A549 (cell line): ENCODE measurements around the gene CHST15. TPM values are rescaled to one million over a fixed set of nuclear protein-coding genes. Genes with fewer than 3 reads are reported as not detected.

Experiments used
- ATAC-seq, 2 experiments: fragments of 200-7000 bp in 1 of 2; fragments of >200 bp in 1 of 2; cut with Nextera tagmentation in 1 of 2; cut with Tn5 transposase in 1 of 2; 3 replicates each; pipeline versions ENCODE4 v1.8.0 to v1.9.1; 2018 to 2020; ENCODE audit warnings: mild to moderate bottlenecking in 1 of 2, moderate library complexity in 1 of 2
- CTCF ChIA-PET: fragments of 300-600 bp; sonication (Branson Sonifier 250); formaldehyde crosslinking; extraction: SDS; loops from one replicate; lab custom pipeline; 2021; ENCODE audit warnings: antibody characterized with exemption, inconsistent platforms; lab: Yijun Ruan, JAX
- POLR2A ChIA-PET: fragments of 350-600 bp; formaldehyde crosslinking; extraction: SDS; loops from one replicate; lab custom pipeline; 2021; ENCODE audit warnings: antibody characterized with exemption, inconsistent platforms; lab: Yijun Ruan, JAX
- DNase-seq, 2 experiments: peaks; one replicate each; pipeline versions ENCODE4 v3.0.0 to v3.0.0-alpha.2; 2011 to 2016; ENCODE audit warnings: low read depth in 1 of 2, low spot score in 1 of 2
- FAIRE-seq: peaks from 2 replicates; lab custom pipeline; 2011; peaks lifted over from hg19 to GRCh38; lab: Jason Lieb, UNC
- H3K27ac ChIP-seq, 2 experiments: fragments of >200 bp; sonication (Bioruptor Twin); formaldehyde crosslinking; 3 replicates each; pipeline ENCODE4 v1.5.1; 2016 to 2017
- H3K4me1 ChIP-seq: fragments of >200 bp; sonication (Bioruptor Twin); formaldehyde crosslinking; 3 replicates; pipeline ENCODE4 v1.6.1; 2016
- H3K4me2 ChIP-seq: fragments of >200 bp; sonication (Bioruptor Twin); formaldehyde crosslinking; 3 replicates; pipeline ENCODE4 v1.6.1; 2016
- H3K4me3 ChIP-seq: fragments of >200 bp; sonication (Bioruptor Twin); formaldehyde crosslinking; 3 replicates; pipeline ENCODE4 v1.5.1; 2016
- H3K9me3 ChIP-seq: fragments of >200 bp; sonication (Bioruptor Twin); formaldehyde crosslinking; 3 replicates; pipeline ENCODE4 v1.6.1; 2016
- BHLHE40 ChIP-seq: IDR thresholded peaks from 2 replicates; pipeline ENCODE4 v1.6.1; 2012; ENCODE audit warnings: low read depth, low read length, inconsistent platforms
- CEBPB ChIP-seq, 2 experiments: fragments of >200 bp in 1 of 2; sonication (Bioruptor Twin) in 1 of 2; formaldehyde crosslinking in 1 of 2; IDR thresholded peaks; 2 replicates each; pipeline ENCODE4 v1.6.1; 2012 to 2016
- CHD2 ChIP-seq: fragments of 150-350 bp; IDR thresholded peaks from 2 replicates; pipeline ENCODE4 v1.6.1; 2014; ENCODE audit warnings: low read length; ENCODE audit not compliant: partially characterized antibody
- CHD4 ChIP-seq: fragments of 200-600 bp; sonication (generic); IDR thresholded peaks from 2 replicates; pipeline ENCODE4 v1.6.1; 2016; ENCODE audit warnings: antibody characterized with exemption, mild to moderate bottlenecking, borderline replicate concordance
- EHMT2 ChIP-seq: fragments of 200-600 bp; sonication (generic); IDR thresholded peaks from 2 replicates; pipeline ENCODE4 v1.6.1; 2016; ENCODE audit warnings: antibody characterized with exemption, low read depth, mild to moderate bottlenecking, moderate library complexity
- EP300 ChIP-seq, 2 experiments: fragments of >200 bp; sonication (Bioruptor Twin); formaldehyde crosslinking; IDR thresholded peaks; 2 replicates in 1 of 2; 3 replicates in 1 of 2; pipeline ENCODE4 v1.6.1; 2016 to 2017
- HDAC2 ChIP-seq: fragments of 200-600 bp; sonication (generic); IDR thresholded peaks from 2 replicates; pipeline ENCODE4 v1.6.1; 2016
- HOXA7 ChIP-seq: fragments of 250-450 bp; sonication (Bioruptor Pico); IDR thresholded peaks from 2 replicates; pipeline ENCODE4 v1.5.0; 2020; ENCODE audit warnings: mild to moderate bottlenecking, moderate library complexity
- HOXB13 ChIP-seq: fragments of 250-450 bp; sonication (Bioruptor Pico); IDR thresholded peaks from 2 replicates; pipeline ENCODE4 v1.5.0; 2020; ENCODE audit warnings: low read depth, mild to moderate bottlenecking, moderate library complexity
- JUN ChIP-seq, 2 experiments: fragments of >200 bp; sonication (Bioruptor Twin); formaldehyde crosslinking; IDR thresholded peaks; 2 replicates in 1 of 2; 3 replicates in 1 of 2; pipeline ENCODE4 v1.6.1; 2016 to 2017
- KDM5A ChIP-seq: fragments of 200-600 bp; sonication (generic); IDR thresholded peaks from 2 replicates; pipeline ENCODE4 v1.6.1; 2016; ENCODE audit warnings: antibody characterized with exemption, mild to moderate bottlenecking
- MAZ ChIP-seq: fragments of 150-350 bp; IDR thresholded peaks from 2 replicates; pipeline ENCODE4 v1.6.1; 2014; ENCODE audit warnings: antibody characterized with exemption, low read depth, low read length, borderline replicate concordance
- MYC ChIP-seq: IDR thresholded peaks from 2 replicates; pipeline ENCODE4 v1.6.1; 2012; ENCODE audit warnings: mild to moderate bottlenecking, inconsistent platforms, low read length, improper control_type of control experiment, borderline replicate concordance
- NPAS2 ChIP-seq: fragments of 250-450 bp; sonication (Bioruptor Pico); IDR thresholded peaks from 2 replicates; pipeline ENCODE4 v1.8.0; 2022; ENCODE audit warnings: mild to moderate bottlenecking, moderate library complexity, borderline replicate concordance
- NR3C1 ChIP-seq: fragments of >200 bp; sonication (Bioruptor Twin); formaldehyde crosslinking; IDR thresholded peaks from 3 replicates; pipeline ENCODE4 v1.6.1; 2017
- POLR2A ChIP-seq: IDR thresholded peaks from 2 replicates; pipeline ENCODE4 v1.6.1; 2012; ENCODE audit warnings: mild to moderate bottlenecking, low read length
- POLR2AphosphoS2 ChIP-seq: conservative IDR thresholded peaks from 2 replicates; pipeline ENCODE4 v1.6.1; 2012; ENCODE audit warnings: low read length, improper control_type of control experiment, inconsistent platforms
- RFX5 ChIP-seq: fragments of 450-650 bp; IDR thresholded peaks from 2 replicates; pipeline ENCODE4 v1.7.1; 2014; ENCODE audit warnings: antibody characterized with exemption, mild to moderate bottlenecking, moderate library complexity
- RNF2 ChIP-seq: fragments of 200-600 bp; sonication (generic); IDR thresholded peaks from 2 replicates; pipeline ENCODE4 v1.6.1; 2016; ENCODE audit warnings: low read depth, mild to moderate bottlenecking, antibody characterized with exemption, moderate library complexity, borderline replicate concordance
- SMC3 ChIP-seq: fragments of >200 bp; sonication (Bioruptor Twin); formaldehyde crosslinking; IDR thresholded peaks from 3 replicates; pipeline ENCODE4 v1.6.1; 2018; ENCODE audit warnings: inconsistent platforms
- SREBF2 ChIP-seq: fragments of 450-650 bp; IDR thresholded peaks from 2 replicates; pipeline ENCODE4 v1.6.1; 2014; ENCODE audit warnings: mild to moderate bottlenecking, moderate library complexity
- TP53 ChIP-seq: fragments of 250-450 bp; sonication (Bioruptor Pico); IDR thresholded peaks from 2 replicates; pipeline ENCODE4 v1.5.0; 2021; ENCODE audit warnings: mild to moderate bottlenecking, moderate library complexity
- ZC3H11A ChIP-seq: fragments of 450-650 bp; IDR thresholded peaks from 2 replicates; pipeline ENCODE4 v1.6.1; 2014; ENCODE audit warnings: antibody characterized with exemption, mild to moderate bottlenecking
- ZFP36 ChIP-seq: fragments of 450-650 bp; IDR thresholded peaks from 2 replicates; pipeline ENCODE4 v1.6.1; 2014; ENCODE audit warnings: borderline replicate concordance; ENCODE audit not compliant: partially characterized antibody
- WGBS: methylation state at CpG from one replicate; pipeline ENCODE4 v1.1.6; 2017; ENCODE audit errors: missing lambda C conversion rate; 5-methylcytosine and 5-hydroxymethylcytosine counted together
- polyA plus RNA-seq, 4 experiments: library from polyadenylated mRNA; depleted of rRNA in 3 of 4; stranded (reverse); fragments of >200 nt; fragmentation: RNase III in 1 of 4; extraction: RNeasy Plus Mini Kit Qiagen cat#74134 plus additional on column Dnase treatment in 1 of 4; gene quantifications; 2 replicates in 3 of 4; 3 replicates in 1 of 4; pipeline ENCODE4 v1.2.3, GENCODE V29; 2011 to 2017
- TF ChIP-seq, protein P1 (sequence below): fragments of 150-350 bp; IDR thresholded peaks from 2 replicates; pipeline ENCODE4 v1.6.1; 2014; ENCODE audit warnings: low read depth, mild to moderate bottlenecking, low read length
- TF ChIP-seq, protein P2 (sequence below): fragments of >200 bp; sonication (Bioruptor Twin); formaldehyde crosslinking; IDR thresholded peaks from 3 replicates; pipeline ENCODE4 v1.5.1; 2016
- TF ChIP-seq, protein P3 (sequence below): IDR thresholded peaks from 2 replicates; pipeline ENCODE4 v1.6.1; 2012; ENCODE audit warnings: low read depth, borderline replicate concordance
- TF ChIP-seq, protein P4 (sequence below): fragments of >200 bp; sonication (Bioruptor Twin); formaldehyde crosslinking; IDR thresholded peaks from 3 replicates; pipeline ENCODE4 v1.6.1; 2016

Gene CHST15
- polyA plus RNA-seq, 2 of the 4 experiments (the other 2 are of a cell fraction): 5.1 to 10.3 TPM

DNA sequence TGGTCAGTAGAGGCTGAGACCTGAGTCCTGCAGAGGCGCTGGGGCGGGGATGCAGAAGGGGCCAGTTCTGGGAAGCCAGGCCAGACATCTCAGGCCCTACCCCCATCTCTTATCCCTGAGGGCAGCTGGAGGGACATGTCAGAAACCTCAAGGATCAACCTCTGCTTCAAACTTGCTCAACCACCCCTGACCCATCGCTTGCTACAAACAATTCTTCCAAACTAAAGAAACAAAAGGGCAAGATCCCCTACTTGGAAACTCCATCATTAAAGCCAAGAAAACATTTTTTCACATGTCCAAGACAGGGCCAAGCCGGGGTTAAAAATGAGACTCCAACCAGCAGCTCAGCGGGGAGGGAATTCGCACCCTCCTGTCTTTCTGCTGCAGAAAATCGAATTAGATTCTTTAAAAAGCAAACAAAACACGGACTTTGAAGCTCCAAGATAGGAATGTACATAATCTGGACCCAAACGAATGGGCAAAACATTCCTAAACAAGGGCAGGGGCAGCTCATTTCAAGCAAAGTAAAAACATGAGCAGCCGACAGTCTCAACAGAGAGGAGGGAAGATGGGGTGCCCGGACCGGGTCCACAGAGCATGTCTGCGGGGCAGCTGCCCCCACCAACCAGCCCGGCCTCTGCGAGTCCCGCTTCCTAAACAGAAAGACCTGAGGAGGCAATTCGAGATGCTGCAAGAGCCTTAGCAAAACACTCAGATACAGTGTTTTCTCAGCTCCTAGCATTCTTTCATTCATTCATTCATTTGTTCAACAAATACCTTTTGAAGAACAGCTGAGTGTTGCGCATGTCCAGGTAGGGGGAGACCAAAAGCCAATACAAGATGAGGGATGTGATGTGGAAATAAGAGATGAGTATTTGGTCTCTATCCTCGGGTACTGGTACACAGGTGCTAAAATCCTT lies 44.8 kb downstream of the CHST15 start:
- DNase-seq (no peak), FAIRE-seq (no peak), ATAC-seq (no peak)
- no peak overlapping the region for H3K27ac ChIP-seq
- 78% methylated on average over 19 of the region's 19 CpGs for WGBS
- ChIA-PET POLR2A (no interaction called here), CTCF (interaction anchor here (1.0 to 1.7 kb wide), 4 partner anchors 9 to 355 kb away, joined by 3 to 4 read pairs (median 3); no protein-coding TSS in a partner anchor)
- no peaks in the 10 kb centered on the region for H3K9me3 ChIP-seq
- TF ChIP-seq RNF2 (no peak), KDM5A (no peak), POLR2AphosphoS2 (no peak), RFX5 (no peak), HOXA7 (CRISPR knock-in tag) (no peak), SREBF2 (no peak), CEBPB (IDR thresholded peaks at IDR 0.05) (no peak), JUN (IDR thresholded peaks at IDR 0.05) (no peak), HOXB13 (CRISPR knock-in tag) (no peak), SMC3 (no peak), CHD4 (no peak), POLR2A (no peak), ZFP36 (no peak), HDAC2 (no peak)
- TF ChIP-seq, protein P1, sequence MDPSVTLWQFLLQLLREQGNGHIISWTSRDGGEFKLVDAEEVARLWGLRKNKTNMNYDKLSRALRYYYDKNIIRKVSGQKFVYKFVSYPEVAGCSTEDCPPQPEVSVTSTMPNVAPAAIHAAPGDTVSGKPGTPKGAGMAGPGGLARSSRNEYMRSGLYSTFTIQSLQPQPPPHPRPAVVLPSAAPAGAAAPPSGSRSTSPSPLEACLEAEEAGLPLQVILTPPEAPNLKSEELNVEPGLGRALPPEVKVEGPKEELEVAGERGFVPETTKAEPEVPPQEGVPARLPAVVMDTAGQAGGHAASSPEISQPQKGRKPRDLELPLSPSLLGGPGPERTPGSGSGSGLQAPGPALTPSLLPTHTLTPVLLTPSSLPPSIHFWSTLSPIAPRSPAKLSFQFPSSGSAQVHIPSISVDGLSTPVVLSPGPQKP: no peak
- TF ChIP-seq, protein P2, sequence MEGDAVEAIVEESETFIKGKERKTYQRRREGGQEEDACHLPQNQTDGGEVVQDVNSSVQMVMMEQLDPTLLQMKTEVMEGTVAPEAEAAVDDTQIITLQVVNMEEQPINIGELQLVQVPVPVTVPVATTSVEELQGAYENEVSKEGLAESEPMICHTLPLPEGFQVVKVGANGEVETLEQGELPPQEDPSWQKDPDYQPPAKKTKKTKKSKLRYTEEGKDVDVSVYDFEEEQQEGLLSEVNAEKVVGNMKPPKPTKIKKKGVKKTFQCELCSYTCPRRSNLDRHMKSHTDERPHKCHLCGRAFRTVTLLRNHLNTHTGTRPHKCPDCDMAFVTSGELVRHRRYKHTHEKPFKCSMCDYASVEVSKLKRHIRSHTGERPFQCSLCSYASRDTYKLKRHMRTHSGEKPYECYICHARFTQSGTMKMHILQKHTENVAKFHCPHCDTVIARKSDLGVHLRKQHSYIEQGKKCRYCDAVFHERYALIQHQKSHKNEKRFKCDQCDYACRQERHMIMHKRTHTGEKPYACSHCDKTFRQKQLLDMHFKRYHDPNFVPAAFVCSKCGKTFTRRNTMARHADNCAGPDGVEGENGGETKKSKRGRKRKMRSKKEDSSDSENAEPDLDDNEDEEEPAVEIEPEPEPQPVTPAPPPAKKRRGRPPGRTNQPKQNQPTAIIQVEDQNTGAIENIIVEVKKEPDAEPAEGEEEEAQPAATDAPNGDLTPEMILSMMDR: no peak
- no peak overlapping the region for H3K4me3 ChIP-seq
- peaks cover 9% of the 10 kb centered on the region; the same call in 1 of the 3 replicates for H3K4me1 ChIP-seq
- no peak overlapping the region for H3K4me2 ChIP-seq

DNA sequence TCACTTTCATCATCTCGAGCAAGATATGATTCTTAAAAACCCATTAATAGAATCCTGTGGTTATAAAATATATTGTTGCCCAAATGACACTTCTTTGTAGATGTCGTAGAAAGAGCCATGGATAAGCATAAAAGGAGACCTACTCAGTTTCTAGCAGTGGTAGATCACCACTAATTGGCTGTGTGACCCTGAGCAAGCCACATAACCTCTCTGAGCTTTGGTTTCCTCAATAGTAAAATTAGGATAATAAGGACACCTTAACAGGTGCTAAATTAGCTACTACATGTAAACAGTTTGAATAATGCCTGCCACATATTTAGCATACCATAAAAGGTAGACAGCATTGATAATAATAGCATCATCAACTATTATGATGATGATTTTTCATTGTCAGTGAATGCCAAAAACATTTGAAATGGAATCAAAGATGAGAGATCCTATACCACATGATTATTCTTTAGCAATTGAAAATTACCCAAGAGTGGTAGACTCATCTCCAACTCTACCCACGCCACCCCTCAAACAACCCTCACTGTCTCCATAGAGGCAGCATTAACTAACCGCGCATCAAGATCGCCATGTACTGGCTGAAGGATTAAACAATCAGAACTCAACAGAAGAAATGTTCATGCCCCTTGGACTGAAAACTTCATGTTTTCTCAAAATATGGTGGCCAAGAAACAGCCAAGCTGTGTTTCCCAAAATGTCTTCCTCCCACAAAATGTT lies 45.8 kb downstream of the CHST15 start:
- POLR2A ChIA-PET: no interaction called here
- TF ChIP-seq, protein P3, sequence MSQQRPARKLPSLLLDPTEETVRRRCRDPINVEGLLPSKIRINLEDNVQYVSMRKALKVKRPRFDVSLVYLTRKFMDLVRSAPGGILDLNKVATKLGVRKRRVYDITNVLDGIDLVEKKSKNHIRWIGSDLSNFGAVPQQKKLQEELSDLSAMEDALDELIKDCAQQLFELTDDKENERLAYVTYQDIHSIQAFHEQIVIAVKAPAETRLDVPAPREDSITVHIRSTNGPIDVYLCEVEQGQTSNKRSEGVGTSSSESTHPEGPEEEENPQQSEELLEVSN: no peak
- TF ChIP-seq ZFP36 (no peak), SMC3 (no peak), RFX5 (no peak), MYC (no peak), ZC3H11A (no peak), MAZ (no peak), HDAC2 (no peak), NPAS2 (CRISPR knock-in tag) (no peak), CEBPB (IDR thresholded peaks at IDR 0.05) (no peak), POLR2AphosphoS2 (no peak), TP53 (CRISPR knock-in tag) (no peak), EP300 (IDR thresholded peaks at IDR 0.05) (no peak), BHLHE40 (no peak), EHMT2 (no peak), CHD2 (no peak), NR3C1 (no peak)
- TF ChIP-seq, protein P4, sequence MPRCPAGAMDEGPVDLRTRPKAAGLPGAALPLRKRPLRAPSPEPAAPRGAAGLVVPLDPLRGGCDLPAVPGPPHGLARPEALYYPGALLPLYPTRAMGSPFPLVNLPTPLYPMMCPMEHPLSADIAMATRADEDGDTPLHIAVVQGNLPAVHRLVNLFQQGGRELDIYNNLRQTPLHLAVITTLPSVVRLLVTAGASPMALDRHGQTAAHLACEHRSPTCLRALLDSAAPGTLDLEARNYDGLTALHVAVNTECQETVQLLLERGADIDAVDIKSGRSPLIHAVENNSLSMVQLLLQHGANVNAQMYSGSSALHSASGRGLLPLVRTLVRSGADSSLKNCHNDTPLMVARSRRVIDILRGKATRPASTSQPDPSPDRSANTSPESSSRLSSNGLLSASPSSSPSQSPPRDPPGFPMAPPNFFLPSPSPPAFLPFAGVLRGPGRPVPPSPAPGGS: no peak

More for the DNA sequence above, 45.8 kb downstream of the CHST15 start:
- Histone ChIP-seq H3K9me3 (no peaks in the 10 kb centered on the region), H3K4me1 (peaks cover 9% of the 10 kb centered on the region; the same call in 1 of the 3 replicates), H3K4me2 (no peak overlapping the region), H3K4me3 (no peak overlapping the region), H3K27ac (no peak overlapping the region)
- CTCF ChIA-PET: interaction anchor here (1.3 to 1.5 kb wide), 3 partner anchors 15 to 52 kb away, joined by 3 to 5 read pairs (median 5); no protein-coding TSS in a partner anchor
- ATAC-seq (no peak), FAIRE-seq (no peak), DNase-seq (no peak)
- 76% methylated on average over 6 of the region's 6 CpGs for WGBS
